HG03280 (cell line): ENCODE measurements around the gene DCAF10.
"Not testable (repeated sequence)": the region's sequence is repeated elsewhere in the genome, so short reads cannot be mapped to it uniquely, and the experiment has no call there.

Source experiments
- ATAC-seq: cut with Tn5 transposase; IDR thresholded peaks from one replicate; pipeline ENCODE4 v1.9.1; 2021; ENCODE audit warnings: mild to moderate bottlenecking, moderate library complexity; ENCODE audit not compliant: unreplicated experiment

DCAF10 gene

GRCh38 chr9:37856551-37856950 lies 56.0 kb downstream of the DCAF10 start:
- ATAC-seq: no peak

DNA sequence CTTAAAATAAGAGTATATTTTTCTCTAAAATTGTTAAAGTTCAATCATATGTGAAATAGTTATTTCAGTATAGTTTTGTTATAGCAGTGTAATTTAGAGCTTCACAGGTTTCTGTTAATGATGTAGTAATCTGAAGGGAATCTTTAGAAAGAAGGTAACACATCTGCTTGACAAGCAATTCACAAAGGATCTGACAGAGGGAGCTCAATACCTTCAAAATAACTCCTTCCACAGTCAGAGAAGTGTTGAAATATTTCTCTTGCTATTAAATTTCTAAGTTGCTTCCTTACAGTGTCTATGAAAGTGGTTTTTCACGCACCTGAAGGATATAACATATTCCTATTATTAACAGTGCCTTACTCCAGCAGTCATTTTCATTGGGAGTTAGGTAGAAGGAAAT lies 58.4 kb downstream of the DCAF10 start:
- no peak for ATAC-seq

- no peak for ATAC-seq
These were observed 61.9 kb downstream of the DCAF10 start for GRCh38 chr9:37862530-37862929.

- no peak for ATAC-seq
These were observed 69.6 kb downstream of the DCAF10 start for GRCh38 chr9:37870081-37870798.

- no peak for ATAC-seq
These were observed 70.2 kb downstream of the DCAF10 start for GRCh38 chr9:37870799-37871176.

DNA sequence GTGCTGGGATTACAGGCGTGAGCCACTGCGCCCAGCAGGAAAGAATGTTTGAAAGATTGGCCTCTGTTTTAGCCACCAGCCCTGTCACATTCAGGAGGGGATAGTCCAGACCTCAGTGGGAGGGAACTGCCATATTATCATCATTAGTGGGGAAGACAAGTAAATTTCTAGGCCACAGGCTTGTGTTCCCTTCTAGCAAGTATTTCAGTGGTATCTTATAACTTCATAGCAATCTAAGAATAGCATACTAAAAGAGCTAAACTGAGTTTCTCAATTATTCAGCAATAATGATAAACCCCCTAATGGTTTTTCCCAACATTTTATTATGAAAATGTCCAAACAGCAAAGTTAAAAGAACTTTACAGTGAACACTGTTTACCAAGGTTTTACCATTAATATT lies 73.4 kb downstream of the DCAF10 start:
- no peak for ATAC-seq

- ATAC-seq: no peak
These were observed 75.8 kb downstream of the DCAF10 start for GRCh38 chr9:37876376-37876775.

DNA sequence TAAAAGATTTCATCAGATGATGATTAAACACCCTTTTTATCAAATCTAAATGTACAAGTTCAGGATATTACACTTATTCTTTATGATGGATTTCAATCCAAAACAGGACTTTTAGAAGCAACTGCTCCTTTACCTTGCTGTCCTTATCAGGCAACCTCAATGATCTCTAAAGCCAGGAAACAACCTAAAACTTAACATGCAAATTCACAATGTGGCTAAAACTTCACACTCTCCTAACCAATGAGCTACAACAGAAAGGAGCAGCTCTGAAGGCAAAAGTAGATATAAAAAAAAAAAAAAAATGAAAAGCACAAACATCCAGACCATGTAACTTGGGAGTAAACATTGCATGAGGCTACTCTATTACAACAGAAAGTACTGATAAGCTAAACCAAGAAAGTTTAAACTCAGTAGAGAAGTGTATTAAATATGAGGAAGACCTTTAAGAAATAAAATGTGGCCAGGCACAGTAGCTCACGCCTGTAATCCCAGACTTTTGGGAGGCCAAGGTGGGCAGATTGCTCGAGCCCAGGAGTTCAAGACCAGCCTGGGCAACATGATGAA lies 80.4 kb downstream of the DCAF10 start:
- no peak for ATAC-seq

GRCh38 chr9:37887977-37888583 lies 87.5 kb downstream of the DCAF10 start:
- ATAC-seq: not testable (repeated sequence)

GRCh38 chr9:37889536-37889935 lies 88.9 kb downstream of the DCAF10 start:
- ATAC-seq: no peak

DNA sequence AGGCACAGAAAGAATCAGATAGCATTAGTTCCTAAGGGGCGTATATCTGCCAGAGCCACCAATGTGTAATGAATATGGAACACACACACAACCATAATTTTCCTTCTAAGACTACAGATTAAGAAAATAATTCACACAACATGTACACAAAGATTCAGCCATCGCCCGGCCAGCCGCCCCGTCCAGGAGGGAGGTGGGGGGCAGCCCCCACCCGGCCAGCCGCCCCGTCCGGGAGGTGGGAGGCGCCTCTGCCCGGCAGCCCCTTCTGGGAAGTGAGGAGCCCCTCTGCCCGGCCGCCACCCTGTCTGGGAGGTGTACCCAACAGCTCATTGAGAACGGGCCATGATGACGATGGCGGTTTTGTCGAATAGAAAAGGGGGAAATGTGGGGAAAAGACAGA lies 90.4 kb downstream of the DCAF10 start:
- ATAC-seq: not testable (repeated sequence)

- ATAC-seq: no peak
These were observed 91.5 kb downstream of the DCAF10 start for GRCh38 chr9:37892063-37892462.

DNA sequence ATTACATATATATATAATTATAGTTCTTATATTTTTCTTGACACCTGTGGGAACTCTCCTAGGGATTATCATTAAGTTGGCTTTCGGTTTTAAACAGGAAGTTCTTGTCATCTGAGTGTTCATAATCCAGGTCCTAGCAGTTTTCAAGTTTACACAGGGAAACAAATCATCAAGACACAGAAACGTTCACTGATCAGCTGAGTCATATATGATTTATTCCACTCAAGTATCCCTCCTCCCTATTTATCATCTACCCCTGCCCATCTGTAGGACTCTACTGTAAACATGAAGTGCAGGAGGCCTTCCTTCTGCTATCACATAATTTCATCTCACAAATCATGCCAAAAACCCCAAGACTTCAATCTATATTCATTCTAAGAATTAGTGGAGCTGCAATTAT lies 97.1 kb downstream of the DCAF10 start:
- no peak for ATAC-seq

DNA sequence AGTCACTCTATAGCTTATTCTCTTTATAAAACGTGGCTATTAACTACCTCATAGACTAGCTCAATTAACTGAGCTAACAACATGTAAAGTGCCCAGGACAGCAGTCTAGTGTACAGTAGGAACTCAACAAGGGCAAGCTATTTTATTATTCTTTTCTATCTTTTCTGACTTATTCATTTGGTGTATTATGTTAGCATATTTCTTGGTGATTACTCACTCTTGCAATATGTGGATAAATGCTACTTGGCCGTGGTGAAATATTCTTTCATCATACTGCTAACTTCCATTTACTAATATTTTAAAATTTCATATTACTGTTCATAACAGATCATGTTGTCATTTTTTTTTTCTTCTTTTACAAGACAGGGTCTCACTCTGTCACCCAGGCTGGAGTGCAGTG lies 98.4 kb downstream of the DCAF10 start:
- ATAC-seq: no peak

DNA sequence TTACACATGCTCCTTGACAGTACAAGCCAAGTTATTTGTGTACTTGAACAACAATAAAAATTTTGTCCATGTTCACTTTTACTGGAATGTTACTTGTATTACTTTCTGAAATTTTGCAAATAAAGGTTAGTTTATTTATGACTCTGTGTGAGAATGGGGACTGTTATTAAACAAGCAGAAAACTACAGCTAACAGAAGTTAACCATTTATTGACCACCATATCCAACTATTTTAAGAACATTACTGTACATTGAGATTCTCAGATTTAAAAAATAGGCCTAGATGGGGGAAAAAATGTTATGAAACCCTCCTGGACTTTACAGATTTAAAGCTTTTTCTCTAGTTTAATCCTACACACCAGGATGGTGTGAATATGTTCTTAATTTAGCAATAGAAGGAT lies 101.5 kb downstream of the DCAF10 start:
- ATAC-seq: no peak

DNA sequence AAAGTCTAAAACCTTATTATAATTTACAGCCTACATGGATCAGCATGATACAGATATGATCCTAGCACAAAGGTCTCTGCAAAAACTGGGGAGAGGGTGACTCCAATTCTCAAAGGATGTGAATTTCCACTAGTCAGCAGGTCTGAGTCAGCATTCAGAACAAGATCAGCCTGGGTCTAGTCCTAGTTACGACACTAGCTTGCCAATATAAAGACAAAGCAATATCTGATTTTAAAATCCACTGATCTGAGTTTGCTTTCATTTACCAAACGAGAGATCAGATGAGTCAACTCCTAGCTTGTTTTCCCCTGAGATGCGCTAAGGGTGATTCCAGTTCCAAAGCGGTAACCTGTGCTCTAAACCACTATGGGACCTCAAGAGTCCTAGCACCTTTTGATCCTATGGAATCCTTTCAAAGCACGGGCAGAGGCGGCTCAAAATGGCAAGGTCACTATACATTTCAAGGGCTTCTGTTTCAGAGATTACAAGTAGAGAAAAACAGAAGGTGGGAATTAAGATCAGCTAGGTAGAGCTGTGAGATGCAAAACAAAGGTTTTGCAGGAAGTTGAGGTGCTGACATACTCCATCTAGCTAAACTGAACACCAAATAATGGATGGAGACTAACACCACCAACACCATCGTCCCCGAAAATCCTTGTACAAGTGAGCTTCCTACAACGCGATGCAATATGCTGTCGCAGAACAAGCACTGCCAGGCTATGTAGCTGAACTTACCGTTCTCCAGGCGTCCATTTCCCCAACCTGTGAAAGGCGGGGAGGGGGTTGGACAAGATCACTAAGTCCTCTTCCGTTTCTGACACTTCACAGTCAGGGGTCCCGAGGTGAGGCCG lies 102.4 kb downstream of the DCAF10 start:
- ATAC-seq: no peak

DNA sequence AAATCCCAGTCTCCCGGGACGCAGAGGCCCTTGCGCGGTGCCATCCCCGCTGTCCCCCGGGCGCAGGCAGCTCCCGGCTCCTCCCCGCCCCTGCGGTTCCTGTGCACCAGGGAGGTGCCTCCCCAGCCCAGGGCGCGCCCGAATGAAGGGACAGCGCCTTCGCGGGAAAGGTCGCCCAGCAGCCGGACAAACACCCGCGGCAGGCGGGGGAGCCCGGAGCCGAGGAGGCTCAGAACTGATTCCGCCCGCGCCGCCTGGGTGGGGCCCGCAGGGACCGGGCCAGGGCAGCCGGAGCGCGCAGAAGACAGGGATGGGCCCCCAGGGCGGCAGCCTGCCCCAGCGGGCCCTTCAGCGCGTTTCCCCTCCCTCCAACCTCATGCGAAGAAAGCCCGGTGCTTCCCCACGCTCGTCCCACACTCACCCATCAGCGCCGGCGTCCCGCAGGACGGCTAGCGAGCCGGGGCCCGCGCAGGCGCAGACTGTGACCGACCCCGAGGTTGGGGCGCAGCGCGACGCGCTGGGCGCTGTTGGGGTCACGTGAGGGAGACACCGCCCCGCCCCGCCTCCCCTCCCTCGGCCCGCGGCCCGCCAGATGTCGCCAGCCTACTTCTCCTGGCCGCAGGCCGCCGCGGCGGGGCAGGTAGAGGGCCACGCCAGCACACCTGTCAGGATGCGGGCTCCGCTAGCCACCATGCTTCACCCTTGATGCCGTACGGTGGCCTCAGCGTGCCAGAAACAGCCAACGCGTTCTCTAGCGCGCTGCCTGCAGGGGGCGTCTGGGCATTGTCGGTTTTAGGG lies 103.2 kb downstream of the DCAF10 start, which contains the start of gene SLC25A51:
Gene SLC25A51 (minus strand): TSS at position 481 of the 798 bp plus-strand sequence. CDS start 15,577 bp downstream, outside the sequence.
- ATAC-seq: peak; percentile 79

DNA sequence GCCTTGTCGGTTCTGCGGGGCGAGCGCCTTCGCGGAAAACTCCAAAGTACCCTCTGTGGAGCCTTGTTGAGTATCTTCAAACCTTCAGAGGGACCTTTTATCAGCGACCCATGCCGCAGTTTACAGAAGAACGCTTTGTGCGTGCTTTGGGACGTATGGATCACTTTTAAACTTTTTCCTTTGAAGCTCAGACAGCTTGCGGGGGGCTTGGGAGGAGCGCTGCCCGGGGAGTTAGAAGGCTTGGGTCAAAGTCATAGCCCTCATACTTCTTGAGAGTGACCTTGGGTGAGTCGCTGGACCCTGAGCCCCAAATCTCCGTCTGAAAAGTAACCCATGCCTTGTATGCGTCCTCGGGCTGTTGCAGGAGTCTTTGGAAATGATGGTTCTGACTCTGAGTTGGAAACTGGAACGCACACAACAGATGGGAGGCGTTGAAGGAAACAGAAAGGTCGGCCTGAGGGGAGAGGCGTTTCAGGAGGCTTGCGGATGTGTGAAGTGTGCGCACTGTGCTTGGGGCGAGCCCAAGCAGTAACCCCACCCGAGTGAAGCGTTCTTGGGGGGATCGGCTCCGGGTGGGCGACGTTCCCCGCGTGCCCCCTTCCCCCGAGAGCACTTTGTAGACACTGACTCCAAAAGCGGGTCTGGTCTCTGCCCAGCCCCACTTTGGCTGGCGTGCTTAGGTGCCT lies 104.0 kb downstream of the DCAF10 start:
- ATAC-seq: no peak

DNA sequence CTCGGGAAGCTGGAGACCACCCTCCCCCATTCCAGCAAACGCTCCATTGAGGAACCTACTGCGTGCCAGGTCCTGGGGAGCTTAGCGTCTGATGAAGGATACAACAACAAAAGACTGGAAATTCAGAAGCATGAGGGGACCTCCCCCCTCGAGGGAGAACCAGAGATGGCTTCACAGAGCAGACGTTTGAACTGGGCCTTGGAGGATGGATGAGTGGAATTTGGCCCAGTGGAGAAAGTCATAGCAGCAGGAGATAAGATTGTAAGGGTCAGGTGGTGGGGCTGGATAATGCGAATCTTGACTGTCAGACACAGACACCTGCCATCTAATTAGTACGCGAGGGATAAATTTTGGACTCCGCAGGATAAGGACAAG lies 104.5 kb downstream of the DCAF10 start:
- no peak for ATAC-seq

- no peak for ATAC-seq
These were observed 105.2 kb downstream of the DCAF10 start for GRCh38 chr9:37905776-37906175.
